Osteoblast (primary cell): ENCODE results near the gene FRAS1. TPM values are rescaled to one million over a fixed set of nuclear protein-coding genes. Genes with fewer than 3 reads are reported as not detected.

Experiments used
- DNase-seq: peaks from one replicate; pipeline ENCODE4 v3.0.0; 2011; ENCODE audit warnings: low spot score, mixed read lengths; ENCODE audit not compliant: insufficient read length; ENCODE audit errors: missing footprints
- H2AFZ ChIP-seq: 2 replicates; pipeline ENCODE4 v1.6.0; 2011; ENCODE audit warnings: mild to moderate bottlenecking, low read length
- H3K27ac ChIP-seq: 2 replicates; pipeline ENCODE4 v1.5.1; 2011; ENCODE audit warnings: mild to moderate bottlenecking, low read depth, low read length, moderate library complexity
- H3K27me3 ChIP-seq: 2 replicates; pipeline ENCODE4 v1.6.0; 2012; ENCODE audit warnings: mild to moderate bottlenecking, control low read depth, inconsistent platforms, low read length, moderate library complexity; ENCODE audit not compliant: insufficient read depth
- H3K36me3 ChIP-seq: 2 replicates; pipeline ENCODE4 v1.5.1; 2011; ENCODE audit warnings: mild to moderate bottlenecking, low read length, control low read depth, moderate library complexity; ENCODE audit not compliant: insufficient read depth
- H3K4me1 ChIP-seq: 2 replicates; pipeline ENCODE4 v1.5.1; 2011; ENCODE audit warnings: mild to moderate bottlenecking, low read length, control low read depth, moderate library complexity; ENCODE audit not compliant: insufficient read depth
- H3K4me2 ChIP-seq: 2 replicates; pipeline ENCODE4 v1.6.0; 2011; ENCODE audit warnings: mild to moderate bottlenecking, low read length; ENCODE audit not compliant: insufficient read depth
- H3K4me3 ChIP-seq: fragments of 200-600 bp; sonication (generic); 3 replicates; pipeline ENCODE4 v1.5.1; 2012; ENCODE audit warnings: mild to moderate bottlenecking, low read length, inconsistent platforms; ENCODE audit not compliant: insufficient read depth
- H3K79me2 ChIP-seq: 2 replicates; pipeline ENCODE4 v1.6.0; 2012; ENCODE audit warnings: mild to moderate bottlenecking, low read length, control low read depth, inconsistent platforms; ENCODE audit not compliant: insufficient read depth
- H3K9me3 ChIP-seq: 2 replicates; pipeline ENCODE4 v1.5.1; 2011; ENCODE audit warnings: low read depth, low read length, control low read depth
- H4K20me1 ChIP-seq: 2 replicates; pipeline ENCODE4 v1.6.0; 2012; ENCODE audit warnings: mild to moderate bottlenecking, low read length, control low read depth; ENCODE audit not compliant: insufficient read depth
- total RNA-seq: library from RNA; depleted of rRNA; stranded (reverse); fragments of >200 nt; gene quantifications from 2 replicates; pipeline ENCODE4 v1.2.3, GENCODE V29; 2012
- TF ChIP-seq, protein P1 (sequence below): IDR thresholded peaks from 2 replicates; pipeline ENCODE4 v1.5.1; 2011; ENCODE audit warnings: mild to moderate bottlenecking, low read depth, low read length, moderate library complexity; ENCODE audit errors: extremely low read depth

The FRAS1 gene
- total RNA-seq, 1 donor = 5.1 TPM

DNA sequence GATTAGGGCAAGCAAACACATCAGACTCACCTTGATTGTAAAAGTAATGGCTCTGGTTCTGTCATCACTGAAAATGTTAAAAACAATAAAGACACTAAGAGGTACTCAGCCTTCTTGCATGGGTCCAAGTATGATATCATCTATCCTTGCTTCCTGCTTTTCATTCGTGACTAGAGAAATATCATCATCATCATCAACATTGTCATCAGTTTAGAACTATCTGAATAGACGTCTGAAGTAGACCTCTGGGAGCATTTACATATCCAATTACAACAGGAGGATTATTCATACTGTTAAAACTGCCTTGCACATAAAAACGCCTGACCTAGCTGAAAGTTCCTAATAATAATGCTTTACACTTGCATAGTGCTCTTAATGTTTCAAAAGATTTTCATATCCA is 9.8 kb upstream of the FRAS1 start:
- H3K4me1 ChIP-seq = no peaks in the 10 kb centered on the region
- H3K79me2 ChIP-seq = no peaks in the 10 kb centered on the region
- no peaks in the 10 kb centered on the region for H4K20me1 ChIP-seq
- no peak for DNase-seq
- H3K4me2 ChIP-seq = no peak overlapping the region
- H3K36me3 ChIP-seq = no peaks in the 10 kb centered on the region
- H3K27ac ChIP-seq = no peak overlapping the region
- no peak overlapping the region for H2AFZ ChIP-seq
- TF ChIP-seq, protein P1, sequence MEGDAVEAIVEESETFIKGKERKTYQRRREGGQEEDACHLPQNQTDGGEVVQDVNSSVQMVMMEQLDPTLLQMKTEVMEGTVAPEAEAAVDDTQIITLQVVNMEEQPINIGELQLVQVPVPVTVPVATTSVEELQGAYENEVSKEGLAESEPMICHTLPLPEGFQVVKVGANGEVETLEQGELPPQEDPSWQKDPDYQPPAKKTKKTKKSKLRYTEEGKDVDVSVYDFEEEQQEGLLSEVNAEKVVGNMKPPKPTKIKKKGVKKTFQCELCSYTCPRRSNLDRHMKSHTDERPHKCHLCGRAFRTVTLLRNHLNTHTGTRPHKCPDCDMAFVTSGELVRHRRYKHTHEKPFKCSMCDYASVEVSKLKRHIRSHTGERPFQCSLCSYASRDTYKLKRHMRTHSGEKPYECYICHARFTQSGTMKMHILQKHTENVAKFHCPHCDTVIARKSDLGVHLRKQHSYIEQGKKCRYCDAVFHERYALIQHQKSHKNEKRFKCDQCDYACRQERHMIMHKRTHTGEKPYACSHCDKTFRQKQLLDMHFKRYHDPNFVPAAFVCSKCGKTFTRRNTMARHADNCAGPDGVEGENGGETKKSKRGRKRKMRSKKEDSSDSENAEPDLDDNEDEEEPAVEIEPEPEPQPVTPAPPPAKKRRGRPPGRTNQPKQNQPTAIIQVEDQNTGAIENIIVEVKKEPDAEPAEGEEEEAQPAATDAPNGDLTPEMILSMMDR = no peak
- peaks cover 3% of the 10 kb centered on the region for H3K27me3 ChIP-seq
- no peak overlapping the region for H3K4me3 ChIP-seq
- no peaks in the 10 kb centered on the region for H3K9me3 ChIP-seq

GRCh38 chr4:78056265-78057129 is 626 bp upstream of the FRAS1 start:
- no peaks in the 10 kb centered on the region for H4K20me1 ChIP-seq

DNA sequence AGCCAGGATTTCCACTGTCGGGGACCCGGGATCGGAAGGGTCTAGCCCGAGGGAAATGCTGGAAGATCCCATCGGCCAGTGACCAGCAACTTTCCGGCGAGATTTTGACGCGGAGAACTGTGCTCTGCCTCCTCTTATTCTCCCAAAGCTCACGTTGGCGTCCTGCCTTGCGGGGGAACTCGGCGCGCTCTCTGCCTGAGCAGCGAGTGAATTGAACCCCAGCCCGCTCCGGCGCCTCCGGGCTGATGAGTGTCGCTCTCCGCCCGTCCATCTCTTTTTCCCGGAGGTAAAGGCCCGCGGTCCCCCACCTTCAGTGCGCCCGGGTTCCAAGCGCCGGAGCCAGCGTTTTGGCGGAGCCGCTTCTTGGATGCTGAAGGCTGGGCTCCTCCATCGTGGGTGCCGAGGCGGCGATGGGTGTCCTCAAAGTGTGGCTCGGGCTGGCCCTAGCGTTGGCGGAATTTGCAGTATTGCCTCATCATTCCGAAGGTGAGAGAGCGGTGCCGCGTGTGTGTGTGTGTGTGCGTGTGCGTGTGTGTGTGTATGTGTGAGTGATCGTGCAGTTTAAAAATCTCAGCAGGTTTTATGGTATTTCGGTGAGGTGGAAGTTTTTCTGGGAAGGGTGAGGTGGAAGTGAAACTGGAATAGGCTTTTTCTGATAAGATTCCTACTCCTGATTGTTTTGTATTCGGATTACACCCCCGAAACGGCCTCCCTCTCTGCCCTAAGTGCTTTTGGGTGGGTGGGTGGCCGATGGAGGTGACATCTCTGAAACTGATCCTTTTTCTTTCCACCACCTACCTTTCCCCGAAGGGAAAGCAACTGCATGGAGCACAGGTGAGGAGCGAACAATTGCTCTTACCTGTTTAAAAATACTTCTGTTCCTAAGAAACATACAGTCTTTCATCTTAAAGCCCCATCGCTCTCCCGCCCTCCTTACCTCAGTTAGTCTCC is 752 bp downstream of the FRAS1 start:
- Histone ChIP-seq H3K4me3 (peak overlapping the region; percentile 71), H4K20me1 (no peaks in the 10 kb centered on the region), H3K27ac (no peak overlapping the region), H3K9me3 (no peaks in the 10 kb centered on the region), H3K36me3 (no peaks in the 10 kb centered on the region), H3K4me2 (peak overlapping the region; percentile 77), H3K27me3 (peaks cover 43% of the 10 kb centered on the region), H3K79me2 (no peaks in the 10 kb centered on the region), H3K4me1 (peaks cover 19% of the 10 kb centered on the region), H2AFZ (peak overlapping the region; percentile 89)
- TF ChIP-seq, protein P1 = no peak
- peak; percentile 86 for DNase-seq

More at GRCh38 chr4:78056265-78057129, 626 bp upstream of the FRAS1 start:
- Histone ChIP-seq H2AFZ (peak overlapping the region; percentile 89), H3K27me3 (peaks cover 43% of the 10 kb centered on the region), H3K4me3 (peak overlapping the region; percentile 71), H3K4me1 (peaks cover 19% of the 10 kb centered on the region), H3K9me3 (no peaks in the 10 kb centered on the region), H3K79me2 (no peaks in the 10 kb centered on the region), H3K4me2 (peak overlapping the region; percentile 77), H3K36me3 (no peaks in the 10 kb centered on the region), H3K27ac (no peak overlapping the region)
- TF ChIP-seq, protein P1 = no peak
- peak; percentile 83 for DNase-seq
